Activated naive CD4-positive, alpha-beta T cell treated with anti-CD3 and anti-CD28 coated beads for 36 hours (primary cell): ENCODE data around the gene ACTA1. TPM values are rescaled to one million over a fixed set of nuclear protein-coding genes. Genes with fewer than 3 reads are reported as not detected.

ENCODE experiments used
- total RNA-seq, 2 experiments: library from RNA; stranded (reverse); gene quantifications; one replicate each; pipeline ENCODE4 v1.2.3, GENCODE V29; 2021

Gene ACTA1
- total RNA-seq, 2 experiments from 2014 or later = not detected

Other genes starting within 250 kb of the ACTA1 start
- 10 to 100 TPM; 15.8 to 19.9 TPM for gene RAB4A, start 163.0 kb downstream of the ACTA1 start, total RNA-seq
- gene CCSAP, start 91.0 kb downstream of the ACTA1 start, total RNA-seq = 1 to 10 TPM; 4.9 to 5.0 TPM
- gene NUP133, start 74.2 kb upstream of the ACTA1 start, total RNA-seq = 10 to 100 TPM; 53.9 to 57.2 TPM
- 10 to 100 TPM; 18.9 to 19.1 TPM for gene ABCB10, start 124.6 kb upstream of the ACTA1 start, total RNA-seq
- 10 to 100 TPM; 10.3 TPM for gene TAF5L, start 192.0 kb upstream of the ACTA1 start, total RNA-seq
- 10 to 100 TPM in 1 of 2 experiments, 1 to 10 TPM in 1; 9.5 to 10.0 TPM for gene URB2, start 192.2 kb upstream of the ACTA1 start, total RNA-seq